HL-60 (cell line): Measurements from ENCODE around the gene PPIL1.

Experiments used
- POLR2AphosphoS5 ChIP-seq: IDR thresholded peaks from 2 replicates; pipeline ENCODE4 v1.6.1; 2012; ENCODE audit warnings: low read depth
- TF ChIP-seq, protein P1 (sequence below): IDR thresholded peaks from one replicate; pipeline ENCODE4 v1.5.1; 2011; ENCODE audit warnings: low read length, control low read depth, inconsistent platforms; ENCODE audit not compliant: insufficient read depth

DNA sequence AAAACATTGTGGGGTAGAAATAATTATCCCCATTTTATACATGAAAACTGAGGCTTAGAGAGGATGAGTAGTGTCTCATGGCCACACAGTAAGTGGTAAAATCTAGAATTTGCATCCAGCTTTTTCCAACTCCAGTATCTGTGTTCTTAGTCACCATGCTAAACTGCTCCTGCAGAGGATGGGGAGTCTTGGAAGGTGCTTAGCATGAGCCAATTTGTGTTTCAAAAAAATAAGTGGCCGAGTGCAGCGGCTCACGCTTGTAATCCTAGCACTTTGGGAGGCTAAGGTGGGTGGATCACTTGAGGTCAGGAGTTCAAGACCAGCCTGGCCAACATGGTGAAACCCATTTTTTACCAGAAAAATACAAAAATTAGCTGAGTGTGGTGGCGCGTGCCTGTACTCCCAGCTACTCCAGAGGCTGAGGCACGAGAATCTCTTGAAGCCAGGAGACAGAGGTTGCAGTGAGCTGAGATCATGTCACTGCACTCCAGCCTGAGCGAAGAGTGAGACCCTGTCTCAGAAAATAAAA lies 13.6 kb upstream of the PPIL1 start:
- TF ChIP-seq, protein P1, sequence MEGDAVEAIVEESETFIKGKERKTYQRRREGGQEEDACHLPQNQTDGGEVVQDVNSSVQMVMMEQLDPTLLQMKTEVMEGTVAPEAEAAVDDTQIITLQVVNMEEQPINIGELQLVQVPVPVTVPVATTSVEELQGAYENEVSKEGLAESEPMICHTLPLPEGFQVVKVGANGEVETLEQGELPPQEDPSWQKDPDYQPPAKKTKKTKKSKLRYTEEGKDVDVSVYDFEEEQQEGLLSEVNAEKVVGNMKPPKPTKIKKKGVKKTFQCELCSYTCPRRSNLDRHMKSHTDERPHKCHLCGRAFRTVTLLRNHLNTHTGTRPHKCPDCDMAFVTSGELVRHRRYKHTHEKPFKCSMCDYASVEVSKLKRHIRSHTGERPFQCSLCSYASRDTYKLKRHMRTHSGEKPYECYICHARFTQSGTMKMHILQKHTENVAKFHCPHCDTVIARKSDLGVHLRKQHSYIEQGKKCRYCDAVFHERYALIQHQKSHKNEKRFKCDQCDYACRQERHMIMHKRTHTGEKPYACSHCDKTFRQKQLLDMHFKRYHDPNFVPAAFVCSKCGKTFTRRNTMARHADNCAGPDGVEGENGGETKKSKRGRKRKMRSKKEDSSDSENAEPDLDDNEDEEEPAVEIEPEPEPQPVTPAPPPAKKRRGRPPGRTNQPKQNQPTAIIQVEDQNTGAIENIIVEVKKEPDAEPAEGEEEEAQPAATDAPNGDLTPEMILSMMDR, result no peak
- no peak for TF ChIP-seq POLR2AphosphoS5
